WERI-Rb-1 (cell line): ENCODE data around the gene MTFMT.
"Not testable (repeated sequence)": the region's sequence is repeated elsewhere in the genome, so short reads cannot be mapped to it uniquely, and the experiment has no call there.

Experiments
- DNase-seq: peaks from one replicate; pipeline ENCODE4 v3.0.0-alpha.2; 2020
- H3K27ac ChIP-seq: fragments of 250-450 bp; sonication (Bioruptor Pico); 2 replicates; pipeline ENCODE4 v1.5.1; 2020; ENCODE audit warnings: mild to moderate bottlenecking, moderate library complexity
- H3K27me3 ChIP-seq: fragments of 250-450 bp; sonication (Bioruptor Pico); 2 replicates; pipeline ENCODE4 v1.5.1; 2021; ENCODE audit warnings: mild to moderate bottlenecking, low read depth, moderate library complexity; ENCODE audit not compliant: insufficient read depth, severe bottlenecking
- H3K36me3 ChIP-seq: fragments of 250-450 bp; sonication (Bioruptor Pico); 2 replicates; pipeline ENCODE4 v1.5.1; 2020; ENCODE audit warnings: mild to moderate bottlenecking, moderate library complexity
- H3K4me3 ChIP-seq: 2 replicates; pipeline ENCODE4 v1.5.1; 2011; ENCODE audit warnings: low read depth, mild to moderate bottlenecking, control low read depth, low read length
- H3K9me3 ChIP-seq: fragments of 250-450 bp; sonication (Bioruptor Pico); 2 replicates; pipeline ENCODE4 v1.5.1; 2021; ENCODE audit warnings: mild to moderate bottlenecking, moderate library complexity; ENCODE audit not compliant: severe bottlenecking
- CTCF ChIP-seq: IDR thresholded peaks from 2 replicates; pipeline ENCODE4 v1.5.1; 2011; ENCODE audit warnings: low read depth, mild to moderate bottlenecking, control low read depth, inconsistent platforms, low read length

Gene MTFMT

DNA sequence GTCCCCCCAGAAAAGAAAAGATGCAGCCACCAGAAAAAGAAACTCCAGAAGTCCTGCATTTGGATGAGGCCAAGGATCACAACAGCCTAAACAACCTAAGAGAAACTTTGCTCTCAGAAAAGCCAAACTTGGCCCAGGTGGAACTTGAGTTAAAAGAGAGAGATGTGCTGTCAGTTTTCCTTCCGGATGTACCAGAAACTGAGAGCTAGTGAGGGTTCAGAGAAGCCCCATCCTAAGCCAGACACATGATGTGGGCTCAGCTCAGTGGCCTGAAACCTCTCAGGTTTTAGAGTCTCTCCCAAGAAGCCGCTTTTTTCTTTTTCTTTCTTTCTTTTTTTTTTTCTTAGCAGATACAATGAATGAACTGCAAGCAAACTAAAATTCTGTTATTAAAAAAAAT, 23.5 kb upstream of the MTFMT start:
- no peak for TF ChIP-seq CTCF
- Histone ChIP-seq H3K36me3 (no peaks in the 10 kb centered on the region), H3K27ac (no peak overlapping the region), H3K4me3 (no peak overlapping the region), H3K27me3 (no peaks in the 10 kb centered on the region), H3K9me3 (no peaks in the 10 kb centered on the region)
- no peak for DNase-seq

DNA sequence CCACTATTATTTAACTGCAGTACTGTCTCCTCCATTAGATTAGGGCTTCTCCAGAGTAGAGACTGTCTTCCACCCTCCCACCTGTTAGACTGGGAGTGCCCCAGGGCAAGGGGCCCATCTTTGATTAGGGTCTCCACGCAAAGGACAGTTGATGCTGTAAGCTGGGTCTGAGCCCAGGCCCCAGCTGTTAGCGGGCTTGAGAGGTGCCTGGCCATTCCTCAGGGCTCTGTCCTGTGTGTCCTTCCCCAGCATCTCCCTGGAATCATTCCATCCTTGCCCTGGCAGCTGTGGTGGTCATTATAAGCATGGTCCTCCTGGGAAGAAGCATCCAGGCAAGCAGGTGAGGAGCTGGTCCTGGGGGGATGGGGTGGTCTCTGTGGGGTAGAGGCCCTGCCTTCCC, 21.8 kb upstream of the MTFMT start:
- TF ChIP-seq CTCF, result no peak

DNA sequence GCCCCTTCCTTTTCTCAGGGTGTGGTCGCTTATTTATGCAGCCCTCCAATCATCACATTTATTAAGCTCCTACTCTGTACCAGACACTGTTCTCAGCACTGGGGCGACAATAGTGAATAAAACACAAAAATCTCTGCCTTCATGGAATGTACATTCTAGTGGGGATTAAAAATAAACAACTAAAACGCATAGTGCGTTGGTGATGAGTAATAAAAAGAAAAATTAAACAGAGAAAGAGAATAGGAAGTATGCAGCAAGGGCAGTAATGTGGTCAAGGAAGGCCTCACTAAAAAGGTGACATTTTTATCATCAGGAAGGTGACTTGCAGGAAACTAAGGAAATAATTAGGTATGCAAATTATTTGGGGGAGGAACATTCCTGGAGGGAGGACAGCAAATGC, 20.8 kb upstream of the MTFMT start:
- H3K27ac ChIP-seq, result no peak overlapping the region
- DNase-seq, result no peak
- no peak overlapping the region for H3K4me3 ChIP-seq
- no peaks in the 10 kb centered on the region for H3K36me3 ChIP-seq
- H3K27me3 ChIP-seq, result no peaks in the 10 kb centered on the region
- no peaks in the 10 kb centered on the region for H3K9me3 ChIP-seq
- no peak for TF ChIP-seq CTCF

More for the DNA sequence above, 21.8 kb upstream of the MTFMT start:
- no peaks in the 10 kb centered on the region for H3K36me3 ChIP-seq
- no peak overlapping the region for H3K27ac ChIP-seq
- no peaks in the 10 kb centered on the region for H3K27me3 ChIP-seq
- no peaks in the 10 kb centered on the region for H3K9me3 ChIP-seq
- no peak overlapping the region for H3K4me3 ChIP-seq
- no peak for DNase-seq

- H3K4me3 ChIP-seq, result peak overlapping the region; percentile 48
- no peaks in the 10 kb centered on the region for H3K36me3 ChIP-seq
- no peak overlapping the region for H3K27ac ChIP-seq
- peak; percentile 94 for DNase-seq
- no peaks in the 10 kb centered on the region for H3K9me3 ChIP-seq
- no peaks in the 10 kb centered on the region for H3K27me3 ChIP-seq
- TF ChIP-seq CTCF, result no peak
Measured at GRCh38 chr15:65049418-65049840, 20.0 kb upstream of the MTFMT start.

DNA sequence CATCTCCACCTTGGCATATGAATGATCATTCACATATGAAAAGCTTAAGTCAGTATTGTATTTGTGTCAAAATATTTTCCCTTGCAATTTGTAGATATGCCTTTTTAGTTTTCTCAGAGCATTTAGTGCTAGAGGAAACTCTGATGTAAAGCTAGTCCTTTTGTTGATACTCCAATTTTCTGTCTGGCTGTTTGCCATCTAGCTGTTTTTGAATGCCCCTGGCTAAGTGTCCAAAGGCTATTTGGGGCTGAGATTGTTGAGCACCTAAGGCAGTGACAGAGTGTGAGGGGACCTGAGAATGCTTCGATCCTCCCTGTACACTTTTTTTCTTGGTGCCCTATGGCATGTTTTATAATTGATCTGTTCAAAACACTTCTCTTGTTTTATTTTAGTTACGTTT, 18.8 kb upstream of the MTFMT start:
- Histone ChIP-seq H3K36me3 (no peaks in the 10 kb centered on the region), H3K27me3 (no peaks in the 10 kb centered on the region), H3K27ac (no peak overlapping the region), H3K9me3 (no peaks in the 10 kb centered on the region), H3K4me3 (no peak overlapping the region)
- no peak for TF ChIP-seq CTCF
- DNase-seq, result no peak

- peak; percentile 39 for DNase-seq
- no peaks in the 10 kb centered on the region for H3K27me3 ChIP-seq
- H3K36me3 ChIP-seq, result no peaks in the 10 kb centered on the region
- H3K27ac ChIP-seq, result no peak within 1 kb of the TSS; the same call in 1 of the 2 replicates
- no peak for TF ChIP-seq CTCF
- peaks cover 2% of the 10 kb centered on the region for H3K9me3 ChIP-seq
- no peak within 1 kb of the TSS for H3K4me3 ChIP-seq
Measured at GRCh38 chr15:65044724-65045481, 15.5 kb upstream of the MTFMT start, which contains the start of gene SLC51B. SLC51B (plus strand) TSS chr15:65045387; CDS start chr15:65050005, 4,618 bp downstream.

DNA sequence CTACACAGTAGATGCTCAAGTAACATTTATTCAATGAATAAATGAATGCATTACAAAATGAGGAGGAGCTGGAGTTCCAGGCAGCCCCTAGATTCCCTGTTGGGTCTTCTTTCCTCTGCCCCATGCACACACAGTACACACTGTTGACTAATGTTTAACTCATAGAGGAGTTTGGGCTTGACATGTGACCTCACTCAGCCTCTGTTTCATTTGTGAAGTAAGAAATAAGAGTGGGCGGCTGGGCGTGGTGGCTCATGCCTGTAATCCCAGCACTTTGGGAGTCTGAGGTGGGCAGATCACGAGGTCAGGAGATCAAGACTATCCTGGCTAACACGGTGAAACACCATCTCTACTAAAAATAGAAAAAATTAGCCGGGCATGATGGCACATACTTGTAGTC, 14.8 kb upstream of the MTFMT start:
- H3K9me3 ChIP-seq, H3K36me3 ChIP-seq, DNase-seq, H3K27ac ChIP-seq, H3K4me3 ChIP-seq, H3K27me3 ChIP-seq: not testable (repeated sequence)
